ENCODE measurements around the gene KIR3DL1.

KIR3DL1 gene

Small RNA genes within 50 kb of the gene (small RNA-seq; reads per million reads assigned to genes)
- gene KIR3DP1 = 0 reads per million in 2 experiments
- 0.16 to 0.31 reads per million in 2 experiments for gene RNU6-222P
